Astrocyte of the spinal cord (primary cell): Measurements from ENCODE around the gene SLC66A2.

Experiments
- DNase-seq: peaks from one replicate; pipeline ENCODE4 v3.0.0; 2011; ENCODE audit warnings: low read depth, low spot score
- H3K4me3 ChIP-seq: 2 replicates; pipeline ENCODE4 v1.5.1; 2011; ENCODE audit warnings: low read depth, mild to moderate bottlenecking, low read length, moderate library complexity
- in situ Hi-C: cut with HindIII; loops from 2 replicates; pipeline ENCODE4 v1.10.0; 2017; ENCODE audit warnings: low sequenced_read_pairs
- TF ChIP-seq, protein P1 (sequence below): IDR thresholded peaks from 2 replicates; pipeline ENCODE4 v1.5.1; 2012; ENCODE audit warnings: low read depth, mild to moderate bottlenecking, low read length, inconsistent platforms

SLC66A2 gene

DNA sequence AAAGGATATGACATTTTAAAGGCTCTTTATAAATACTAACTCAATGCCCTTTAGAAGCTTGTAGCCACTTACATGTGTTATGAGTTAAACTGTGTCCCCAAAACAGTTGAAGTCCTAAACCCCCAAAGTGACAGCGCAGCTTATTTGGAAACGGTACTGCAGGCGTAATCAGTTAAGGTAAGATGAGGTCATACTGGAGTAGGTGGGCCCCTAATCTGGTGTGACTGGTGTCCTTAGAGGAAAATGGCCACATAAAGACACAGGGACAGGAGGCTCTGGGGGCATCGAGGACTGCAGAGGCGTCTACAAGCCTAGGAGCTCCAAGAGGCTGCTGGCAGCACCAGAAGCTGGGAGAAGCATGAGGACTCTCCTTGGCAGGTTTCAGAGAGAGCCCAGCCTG lies 28.4 kb upstream of the SLC66A2 start:
- in situ Hi-C loops = no loop called here
- TF ChIP-seq, protein P1, sequence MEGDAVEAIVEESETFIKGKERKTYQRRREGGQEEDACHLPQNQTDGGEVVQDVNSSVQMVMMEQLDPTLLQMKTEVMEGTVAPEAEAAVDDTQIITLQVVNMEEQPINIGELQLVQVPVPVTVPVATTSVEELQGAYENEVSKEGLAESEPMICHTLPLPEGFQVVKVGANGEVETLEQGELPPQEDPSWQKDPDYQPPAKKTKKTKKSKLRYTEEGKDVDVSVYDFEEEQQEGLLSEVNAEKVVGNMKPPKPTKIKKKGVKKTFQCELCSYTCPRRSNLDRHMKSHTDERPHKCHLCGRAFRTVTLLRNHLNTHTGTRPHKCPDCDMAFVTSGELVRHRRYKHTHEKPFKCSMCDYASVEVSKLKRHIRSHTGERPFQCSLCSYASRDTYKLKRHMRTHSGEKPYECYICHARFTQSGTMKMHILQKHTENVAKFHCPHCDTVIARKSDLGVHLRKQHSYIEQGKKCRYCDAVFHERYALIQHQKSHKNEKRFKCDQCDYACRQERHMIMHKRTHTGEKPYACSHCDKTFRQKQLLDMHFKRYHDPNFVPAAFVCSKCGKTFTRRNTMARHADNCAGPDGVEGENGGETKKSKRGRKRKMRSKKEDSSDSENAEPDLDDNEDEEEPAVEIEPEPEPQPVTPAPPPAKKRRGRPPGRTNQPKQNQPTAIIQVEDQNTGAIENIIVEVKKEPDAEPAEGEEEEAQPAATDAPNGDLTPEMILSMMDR = no peak
- H3K4me3 ChIP-seq = no peak overlapping the region
- no peak for DNase-seq

DNA sequence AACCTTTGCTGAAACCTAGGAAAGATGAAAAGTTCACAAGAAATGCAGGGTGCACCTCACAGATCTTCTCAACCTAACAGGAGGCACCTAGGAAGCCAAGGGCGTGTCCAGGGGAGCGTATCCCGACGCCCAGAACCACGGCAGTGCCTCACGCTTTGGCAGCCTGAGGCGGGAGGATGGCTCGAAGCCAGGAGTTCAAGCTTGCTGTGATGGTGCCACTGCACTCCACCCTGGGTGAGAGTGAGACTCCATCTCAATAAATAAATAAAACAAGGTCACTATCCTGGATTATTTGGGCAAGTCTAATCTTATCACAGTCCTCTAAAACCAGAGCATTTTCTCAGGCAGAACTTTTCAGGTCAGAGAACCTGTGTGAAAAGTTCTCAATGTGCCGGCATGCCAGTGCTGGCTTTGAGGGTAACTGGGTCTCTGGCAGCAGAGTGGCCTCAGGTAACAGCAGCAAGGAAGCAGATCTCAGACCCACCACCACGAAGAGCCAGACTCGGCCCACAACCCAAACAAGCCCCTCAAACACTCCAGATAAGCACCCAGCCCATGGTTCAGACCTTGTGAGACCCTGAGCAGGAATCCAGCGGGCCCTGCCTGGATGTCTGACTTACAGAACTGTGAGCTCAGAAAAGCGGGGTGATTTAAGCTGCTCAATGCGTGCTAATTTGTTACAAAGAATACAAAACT lies 24.7 kb upstream of the SLC66A2 start:
- no peak overlapping the region for H3K4me3 ChIP-seq
- DNase-seq = no peak
- TF ChIP-seq, protein P1 = no peak
- in situ Hi-C loops = no loop called here

DNA sequence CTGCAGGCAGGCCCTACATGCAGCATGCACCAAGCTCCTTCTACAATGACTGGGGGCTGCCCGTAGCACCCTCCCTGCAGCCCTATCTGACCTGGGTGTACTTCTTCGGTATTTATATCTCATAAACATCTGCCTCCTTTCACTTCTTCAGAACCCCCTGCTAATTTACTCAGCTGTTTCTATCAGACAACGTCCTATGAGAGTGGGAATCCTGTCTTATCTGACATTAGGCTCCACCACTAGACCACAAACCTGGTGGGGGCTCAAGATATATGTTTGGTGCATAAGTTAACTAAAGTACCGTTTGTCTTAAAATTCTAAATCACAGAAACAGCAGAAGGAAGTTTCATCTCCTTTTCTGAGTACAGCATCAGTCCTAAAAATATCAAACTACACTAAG lies 23.6 kb upstream of the SLC66A2 start:
- no peak for DNase-seq
- in situ Hi-C loops = no loop called here
- TF ChIP-seq, protein P1 = no peak
- no peak overlapping the region for H3K4me3 ChIP-seq

DNA sequence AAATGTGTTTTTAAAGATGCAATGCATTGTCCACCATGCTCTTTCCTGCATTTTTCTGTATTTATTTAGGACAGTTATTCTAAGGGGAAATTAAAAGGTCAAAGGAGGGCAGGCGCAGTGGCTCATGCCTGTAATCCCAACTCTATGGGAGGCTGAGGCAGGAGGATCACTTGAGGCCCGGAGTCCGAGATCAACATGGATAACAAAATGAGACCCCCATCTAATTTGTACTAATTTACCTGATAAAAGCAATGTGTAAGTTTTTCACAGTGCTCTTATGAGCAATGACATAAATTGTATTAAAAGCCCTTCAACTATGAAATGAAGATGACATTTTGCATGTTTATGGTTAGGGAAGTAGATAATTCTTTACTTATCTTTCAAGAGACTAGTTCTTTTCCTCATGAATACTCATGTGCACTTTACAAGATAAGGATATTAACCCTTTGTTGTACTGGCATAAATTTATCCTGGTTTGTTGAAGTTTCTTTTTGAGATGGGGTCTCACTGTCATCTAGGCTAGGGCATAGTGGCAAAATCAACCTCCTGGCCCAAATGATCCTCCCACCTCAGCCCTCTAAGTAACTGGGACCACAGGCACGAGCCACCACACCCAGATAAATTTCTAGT lies 22.7 kb upstream of the SLC66A2 start:
- TF ChIP-seq, protein P1 = no peak
- in situ Hi-C loops = no loop called here
- DNase-seq = no peak
- no peak overlapping the region for H3K4me3 ChIP-seq

DNA sequence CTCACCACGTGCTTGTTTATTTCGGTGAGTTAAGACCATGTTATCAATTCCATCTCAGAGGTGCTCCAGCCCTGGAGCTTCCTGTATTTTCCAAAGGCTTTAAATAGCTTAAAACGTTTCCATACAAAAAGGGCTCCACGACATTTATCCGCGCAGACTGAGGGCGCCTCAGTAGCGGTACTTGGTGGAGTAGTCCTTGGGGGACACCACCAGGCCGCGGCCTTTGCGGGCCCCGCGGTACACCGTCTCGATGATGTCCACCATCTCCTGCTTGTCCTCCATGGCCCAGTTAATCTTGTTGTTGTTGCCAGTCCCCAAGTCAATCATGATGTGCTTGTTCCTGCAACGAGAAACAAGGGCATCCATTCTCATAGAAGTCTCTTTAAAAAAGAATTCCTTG lies 22.1 kb upstream of the SLC66A2 start:
- H3K4me3 ChIP-seq = no peak overlapping the region
- DNase-seq = no peak
- in situ Hi-C loops = no loop called here
- TF ChIP-seq, protein P1 = no peak

DNA sequence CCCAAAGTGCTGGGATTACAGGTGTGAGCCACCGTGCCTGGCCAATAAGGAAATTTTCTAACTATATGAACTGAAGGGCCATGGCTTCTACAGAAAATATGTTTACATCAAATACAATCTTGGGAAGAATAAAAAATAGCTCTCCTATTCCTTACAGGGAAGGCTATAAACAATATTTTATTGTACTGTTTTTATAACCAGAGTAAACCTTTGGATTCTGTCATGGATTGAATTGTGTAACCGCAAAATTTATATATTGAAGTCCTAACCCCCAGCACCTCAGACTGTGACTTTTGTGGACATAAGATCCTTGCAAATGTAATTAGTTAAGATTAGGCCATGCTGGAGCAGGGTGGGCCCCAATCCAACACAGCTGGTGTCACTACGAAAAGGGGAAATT lies 21.3 kb upstream of the SLC66A2 start:
- TF ChIP-seq, protein P1 = no peak
- in situ Hi-C loops = no loop called here
- H3K4me3 ChIP-seq = no peak overlapping the region
- DNase-seq = no peak
